ENCODE data around the gene PTTG1IP2.

DNA sequence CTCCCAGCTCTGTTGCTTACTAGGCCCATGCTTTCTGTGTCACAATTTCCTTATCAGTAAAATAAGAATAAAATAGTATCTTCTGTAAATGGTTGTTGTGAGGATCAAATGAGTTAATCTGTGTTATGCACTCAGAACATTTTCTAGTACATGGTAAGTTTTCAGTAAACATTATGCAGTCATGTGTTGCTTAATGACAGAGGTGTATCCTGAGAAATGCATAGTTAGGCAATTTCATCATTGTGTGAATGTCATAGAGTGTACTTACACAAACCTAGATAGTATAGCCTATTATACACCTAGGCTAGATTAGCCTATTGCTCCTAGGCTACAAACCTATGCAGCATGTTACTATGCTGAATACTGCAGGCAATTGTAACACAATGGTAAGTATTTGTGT, 4.4 kb downstream of the PTTG1IP2 start:
- TF ChIP-seq CTCF (IDR thresholded peaks at IDR 0.05) = no peak
- no peak for TF ChIP-seq SMC3 (IDR thresholded peaks at IDR 0.05)
- TF ChIP-seq RFX5 (IDR thresholded peaks at IDR 0.05) = no peak
- TF ChIP-seq, protein P1, sequence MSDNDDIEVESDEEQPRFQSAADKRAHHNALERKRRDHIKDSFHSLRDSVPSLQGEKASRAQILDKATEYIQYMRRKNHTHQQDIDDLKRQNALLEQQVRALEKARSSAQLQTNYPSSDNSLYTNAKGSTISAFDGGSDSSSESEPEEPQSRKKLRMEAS (IDR thresholded peaks at IDR 0.05) = no peak

Measured in A549 (cell line).